Keratinocyte (primary cell): ENCODE results near the gene ISM2. TPM values are rescaled to one million over a fixed set of nuclear protein-coding genes. Genes with fewer than 3 reads are reported as not detected.

Source experiments
- DNase-seq: peaks from one replicate; pipeline ENCODE4 v3.0.0-alpha.2; 2011; ENCODE audit warnings: low read depth, missing footprints, low spot score
- FAIRE-seq: peaks from 2 replicates; lab custom pipeline; 2011; peaks lifted over from hg19 to GRCh38; lab: Jason Lieb, UNC
- H2AFZ ChIP-seq: 2 replicates; pipeline ENCODE4 v1.6.0; 2012; ENCODE audit warnings: low read length, control low read depth, inconsistent platforms; ENCODE audit not compliant: control insufficient read depth
- H3K27ac ChIP-seq: 2 replicates; pipeline ENCODE4 v1.5.1; 2011; ENCODE audit warnings: low read length; ENCODE audit not compliant: control insufficient read depth, insufficient read depth
- H3K27me3 ChIP-seq: 3 replicates; pipeline ENCODE4 v1.6.0; 2011; ENCODE audit warnings: low read length; ENCODE audit not compliant: control insufficient read depth, insufficient read depth; ENCODE audit errors: extremely low read depth
- H3K36me3 ChIP-seq, 2 experiments: 2 replicates in 1 of 2; 3 replicates in 1 of 2; pipeline ENCODE4 v1.5.1; 2011; ENCODE audit warnings: low read length in 2 of 2, mild to moderate bottlenecking in 1 of 2; ENCODE audit not compliant: control insufficient read depth in 2 of 2, insufficient read depth in 2 of 2; ENCODE audit errors: extremely low read depth in 1 of 2
- H3K4me1 ChIP-seq: 3 replicates; pipeline ENCODE4 v1.5.1; 2011; ENCODE audit warnings: low read length; ENCODE audit not compliant: control insufficient read depth, insufficient read depth; ENCODE audit errors: extremely low read depth
- H3K4me2 ChIP-seq: 3 replicates; pipeline ENCODE4 v1.6.0; 2011; ENCODE audit warnings: low read depth, low read length; ENCODE audit not compliant: control insufficient read depth, insufficient read depth; ENCODE audit errors: extremely low read depth
- H3K4me3 ChIP-seq, 3 experiments: fragments of 200-600 bp in 1 of 3; sonication (generic) in 1 of 3; 2 replicates in 2 of 3; 3 replicates in 1 of 3; pipeline ENCODE4 v1.5.1; 2011 to 2016; ENCODE audit warnings: low read length in 3 of 3, mild to moderate bottlenecking in 3 of 3, control low read depth in 2 of 3, inconsistent platforms in 1 of 3, low read depth in 1 of 3, mixed read lengths in 1 of 3, mixed run types in 1 of 3, moderate library complexity in 1 of 3; ENCODE audit not compliant: control insufficient read depth in 2 of 3, insufficient read depth in 2 of 3; ENCODE audit errors: extremely low read depth in 1 of 3
- H3K79me2 ChIP-seq: 2 replicates; pipeline ENCODE4 v1.6.0; 2012; ENCODE audit warnings: low read length; ENCODE audit not compliant: control insufficient read depth, insufficient read depth
- H3K9ac ChIP-seq: 3 replicates; pipeline ENCODE4 v1.6.0; 2011; ENCODE audit warnings: low read length; ENCODE audit not compliant: control insufficient read depth, insufficient read depth; ENCODE audit errors: extremely low read depth
- H3K9me1 ChIP-seq: 3 replicates; pipeline ENCODE4 v1.6.0; 2011; ENCODE audit warnings: low read length; ENCODE audit not compliant: control insufficient read depth, insufficient read depth; ENCODE audit errors: extremely low read depth
- H3K9me3 ChIP-seq: 2 replicates; pipeline ENCODE4 v1.5.1; 2012; ENCODE audit warnings: low read depth, low read length; ENCODE audit not compliant: control insufficient read depth
- H4K20me1 ChIP-seq: 3 replicates; pipeline ENCODE4 v1.6.0; 2011; ENCODE audit warnings: low read length; ENCODE audit not compliant: control insufficient read depth, insufficient read depth; ENCODE audit errors: extremely low read depth
- CTCF ChIP-seq, 3 experiments: IDR thresholded peaks in 1 of 3; conservative IDR thresholded peaks in 1 of 3; optimal IDR thresholded peaks in 1 of 3; 2 replicates in 2 of 3; 3 replicates in 1 of 3; pipeline versions ENCODE3 to v1.5.1; 2011; ENCODE audit warnings: low read length in 3 of 3, mild to moderate bottlenecking in 3 of 3, moderate library complexity in 2 of 3, control low read depth in 1 of 3, inconsistent platforms in 1 of 3; ENCODE audit not compliant: insufficient read depth in 2 of 3; ENCODE audit errors: extremely low read depth in 1 of 3
- EZH2 ChIP-seq: IDR thresholded peaks from one replicate; pipeline ENCODE4 v1.6.1; 2012; ENCODE audit warnings: inconsistent platforms, mild to moderate bottlenecking, low read length, moderate library complexity
- dilution Hi-C: fragments of 300-500 bp; cut with MboI; formaldehyde crosslinking; loops from one replicate; pipeline ENCODE4 v1.7.0; 2020; ENCODE audit warnings: low sequenced_read_pairs; ENCODE audit not compliant: extremely low pct_ligation_motif_present
- polyA plus RNA-seq, 5 experiments: library from polyadenylated mRNA; depleted of rRNA in 3 of 5; stranded (reverse) in 3 of 5; stranded (forward) in 1 of 5; unstranded in 1 of 5; fragments of >200 nt; gene quantifications; 1 replicate in 1 of 5; 2 replicates in 3 of 5; 3 replicates in 1 of 5; pipeline versions ENCODE4 v1.2.1 to v1.2.3, GENCODE V29; 2011 to 2012; ENCODE audit warnings: missing spikeins in 2 of 5, low read depth in 1 of 5, low replicate concordance in 1 of 5

Gene ISM2
- polyA plus RNA-seq, 1 donor (not counting 4 experiments of a cell fraction or from before 2014, with no cell fraction given), result 0.08 TPM

GRCh38 chr14:77457522-77458248 is 40.9 kb downstream of the ISM2 start, which contains the start of the genes AHSA1 and VIPAS39:
Gene AHSA1, plus strand, starts transcription at chr14:77458093. Its CDS starts 97 bp downstream, at chr14:77458190.
Gene VIPAS39, minus strand, starts transcription at chr14:77457601. Its CDS starts 3,499 bp downstream, at chr14:77454102.
- peak; percentile 84 for FAIRE-seq

GRCh38 chr14:77457115-77457521 is 41.5 kb downstream of the ISM2 start:
- peaks cover 49% of the 10 kb centered on the region for H3K79me2 ChIP-seq
- no peaks in the 10 kb centered on the region for H3K27me3 ChIP-seq
- peak overlapping the region; percentile 94 for H3K27ac ChIP-seq
- dilution Hi-C loops, result no loop called here
- peaks cover 9% of the 10 kb centered on the region for H4K20me1 ChIP-seq
- H3K4me3 ChIP-seq, result peak overlapping the region; percentile 83 to 87 (median 85)
- peaks cover 7% of the 10 kb centered on the region for H3K4me1 ChIP-seq
- H3K9me1 ChIP-seq, result no peaks in the 10 kb centered on the region
- no peak for FAIRE-seq
- peak overlapping the region; percentile 92 for H2AFZ ChIP-seq
- peaks cover 13 to 19% of the 10 kb centered on the region in 2 experiments for H3K36me3 ChIP-seq
- H3K9me3 ChIP-seq, result no peaks in the 10 kb centered on the region
- DNase-seq, result no peak
- peak overlapping the region; percentile 94 for H3K9ac ChIP-seq
- TF ChIP-seq EZH2 (no peak), CTCF (optimal IDR thresholded peaks at IDR 0.05 in 1 of 3, IDR thresholded peaks at IDR 0.05 in 1 of 3, conservative IDR thresholded peaks at IDR 0.05 in 1 of 3; ENCODE audit: extremely low read depth in 1 of 3, insufficient read depth in 2 of 3, low read length in 3 of 3) (no peak)
- H3K4me2 ChIP-seq, result peak overlapping the region; percentile 58

More at GRCh38 chr14:77457522-77458248, 40.9 kb downstream of the ISM2 start, which contains the start of the genes AHSA1 and VIPAS39:
- dilution Hi-C loops, result no loop called here
- TF ChIP-seq EZH2, result no peak
- TF ChIP-seq CTCF (optimal IDR thresholded peaks at IDR 0.05 in 1 of 3, IDR thresholded peaks at IDR 0.05 in 1 of 3, conservative IDR thresholded peaks at IDR 0.05 in 1 of 3; ENCODE audit: extremely low read depth in 1 of 3, insufficient read depth in 2 of 3, low read length in 3 of 3), result no peak
- no peaks in the 10 kb centered on the region for H3K9me3 ChIP-seq
- H3K4me3 ChIP-seq, result peak within 1 kb of the TSS; percentile 83 to 87 (median 85)
- DNase-seq, result peak; percentile 95
- peak within 1 kb of the TSS; percentile 97 for H3K4me2 ChIP-seq
- peak within 1 kb of the TSS; percentile 95 for H2AFZ ChIP-seq
- peaks cover 7% of the 10 kb centered on the region for H3K4me1 ChIP-seq
- H4K20me1 ChIP-seq, result peaks cover 9% of the 10 kb centered on the region
- peak within 1 kb of the TSS; percentile 94 for H3K27ac ChIP-seq
- peaks cover 49% of the 10 kb centered on the region for H3K79me2 ChIP-seq
- no peaks in the 10 kb centered on the region for H3K27me3 ChIP-seq
- H3K36me3 ChIP-seq, result peaks cover 18 to 23% of the 10 kb centered on the region in 2 experiments
- H3K9me1 ChIP-seq, result no peaks in the 10 kb centered on the region
- H3K9ac ChIP-seq, result peak within 1 kb of the TSS; percentile 94
